WTC11 (cell line): ENCODE results near the gene C1QC.

Experiments used
- ETV6 ChIP-seq: sonication (generic); formaldehyde crosslinking; IDR thresholded peaks from 2 replicates; pipeline ENCODE4 v1.8.1; 2022; ENCODE audit warnings: mild to moderate bottlenecking, missing genetic modification reagents
- MAX ChIP-seq: sonication (generic); formaldehyde crosslinking; IDR thresholded peaks from 2 replicates; pipeline ENCODE4 v1.8.0; 2022; ENCODE audit warnings: mild to moderate bottlenecking, missing genetic modification reagents
- OVOL2 ChIP-seq: fragments of 250-450 bp; sonication (Bioruptor Pico); IDR thresholded peaks from 2 replicates; pipeline ENCODE4 v1.9.0; 2021; ENCODE audit warnings: mild to moderate bottlenecking, borderline replicate concordance
- RORB ChIP-seq: fragments of 250-450 bp; sonication (Bioruptor Pico); IDR thresholded peaks from 2 replicates; pipeline ENCODE4 v1.9.0; 2021; ENCODE audit warnings: mild to moderate bottlenecking
- SP1 ChIP-seq: sonication (generic); formaldehyde crosslinking; conservative IDR thresholded peaks from 2 replicates; pipeline ENCODE4 v1.8.1; 2022; ENCODE audit warnings: missing genetic modification reagents
- ZNF121 ChIP-seq: sonication (generic); formaldehyde crosslinking; IDR thresholded peaks from 2 replicates; pipeline ENCODE4 v1.8.0; 2023; ENCODE audit warnings: missing genetic modification reagents
- ZNF232 ChIP-seq: sonication (generic); formaldehyde crosslinking; IDR thresholded peaks from 2 replicates; pipeline ENCODE4 v1.8.0; 2022; ENCODE audit warnings: mild to moderate bottlenecking, missing genetic modification reagents
- ZNF263 ChIP-seq: sonication (generic); formaldehyde crosslinking; IDR thresholded peaks from 2 replicates; pipeline ENCODE4 v1.8.1; 2022; ENCODE audit warnings: low read depth, mild to moderate bottlenecking, moderate library complexity, missing genetic modification reagents
- TF ChIP-seq, protein P1 (sequence below): sonication (generic); formaldehyde crosslinking; IDR thresholded peaks from 2 replicates; pipeline ENCODE4 v1.8.0; 2022; ENCODE audit warnings: mild to moderate bottlenecking, missing genetic modification reagents
- TF ChIP-seq, protein P2 (sequence below): fragments of 200-600 bp; IDR thresholded peaks from 2 replicates; pipeline ENCODE4 v1.8.0; 2022; ENCODE audit warnings: antibody characterized with exemption
- TF ChIP-seq, protein P3 (sequence below): sonication (generic); formaldehyde crosslinking; conservative IDR thresholded peaks from 2 replicates; pipeline ENCODE4 v1.8.1; 2022; ENCODE audit warnings: mild to moderate bottlenecking, missing genetic modification reagents
- TF ChIP-seq, protein P4 (sequence below): sonication (generic); formaldehyde crosslinking; IDR thresholded peaks from 2 replicates; pipeline ENCODE4 v1.8.1; 2023; ENCODE audit warnings: mild to moderate bottlenecking, missing genetic modification reagents, moderate library complexity
- TF ChIP-seq, protein P5 (sequence below): sonication (generic); formaldehyde crosslinking; IDR thresholded peaks from 2 replicates; pipeline ENCODE4 v1.8.1; 2022; ENCODE audit warnings: low read depth, mild to moderate bottlenecking, moderate library complexity, missing genetic modification reagents, borderline replicate concordance

- TF ChIP-seq SP1 (CRISPR knock-in tag) (no peak), RORB (CRISPR knock-in tag) (no peak), ZNF121 (CRISPR knock-in tag) (no peak), MAX (no peak), OVOL2 (CRISPR knock-in tag) (no peak), ETV6 (CRISPR knock-in tag) (no peak), ZNF232 (CRISPR knock-in tag) (no peak), ZNF263 (CRISPR knock-in tag) (no peak)
- TF ChIP-seq, protein P1, sequence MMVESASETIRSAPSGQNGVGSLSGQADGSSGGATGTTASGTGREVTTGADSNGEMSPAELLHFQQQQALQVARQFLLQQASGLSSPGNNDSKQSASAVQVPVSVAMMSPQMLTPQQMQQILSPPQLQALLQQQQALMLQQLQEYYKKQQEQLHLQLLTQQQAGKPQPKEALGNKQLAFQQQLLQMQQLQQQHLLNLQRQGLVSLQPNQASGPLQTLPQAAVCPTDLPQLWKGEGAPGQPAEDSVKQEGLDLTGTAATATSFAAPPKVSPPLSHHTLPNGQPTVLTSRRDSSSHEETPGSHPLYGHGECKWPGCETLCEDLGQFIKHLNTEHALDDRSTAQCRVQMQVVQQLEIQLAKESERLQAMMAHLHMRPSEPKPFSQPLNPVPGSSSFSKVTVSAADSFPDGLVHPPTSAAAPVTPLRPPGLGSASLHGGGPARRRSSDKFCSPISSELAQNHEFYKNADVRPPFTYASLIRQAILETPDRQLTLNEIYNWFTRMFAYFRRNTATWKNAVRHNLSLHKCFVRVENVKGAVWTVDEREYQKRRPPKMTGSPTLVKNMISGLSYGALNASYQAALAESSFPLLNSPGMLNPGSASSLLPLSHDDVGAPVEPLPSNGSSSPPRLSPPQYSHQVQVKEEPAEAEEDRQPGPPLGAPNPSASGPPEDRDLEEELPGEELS (CRISPR knock-in tag): no peak
- TF ChIP-seq, protein P2, sequence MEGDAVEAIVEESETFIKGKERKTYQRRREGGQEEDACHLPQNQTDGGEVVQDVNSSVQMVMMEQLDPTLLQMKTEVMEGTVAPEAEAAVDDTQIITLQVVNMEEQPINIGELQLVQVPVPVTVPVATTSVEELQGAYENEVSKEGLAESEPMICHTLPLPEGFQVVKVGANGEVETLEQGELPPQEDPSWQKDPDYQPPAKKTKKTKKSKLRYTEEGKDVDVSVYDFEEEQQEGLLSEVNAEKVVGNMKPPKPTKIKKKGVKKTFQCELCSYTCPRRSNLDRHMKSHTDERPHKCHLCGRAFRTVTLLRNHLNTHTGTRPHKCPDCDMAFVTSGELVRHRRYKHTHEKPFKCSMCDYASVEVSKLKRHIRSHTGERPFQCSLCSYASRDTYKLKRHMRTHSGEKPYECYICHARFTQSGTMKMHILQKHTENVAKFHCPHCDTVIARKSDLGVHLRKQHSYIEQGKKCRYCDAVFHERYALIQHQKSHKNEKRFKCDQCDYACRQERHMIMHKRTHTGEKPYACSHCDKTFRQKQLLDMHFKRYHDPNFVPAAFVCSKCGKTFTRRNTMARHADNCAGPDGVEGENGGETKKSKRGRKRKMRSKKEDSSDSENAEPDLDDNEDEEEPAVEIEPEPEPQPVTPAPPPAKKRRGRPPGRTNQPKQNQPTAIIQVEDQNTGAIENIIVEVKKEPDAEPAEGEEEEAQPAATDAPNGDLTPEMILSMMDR: no peak
- TF ChIP-seq, protein P3, sequence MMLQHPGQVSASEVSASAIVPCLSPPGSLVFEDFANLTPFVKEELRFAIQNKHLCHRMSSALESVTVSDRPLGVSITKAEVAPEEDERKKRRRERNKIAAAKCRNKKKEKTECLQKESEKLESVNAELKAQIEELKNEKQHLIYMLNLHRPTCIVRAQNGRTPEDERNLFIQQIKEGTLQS (CRISPR knock-in tag): no peak
- TF ChIP-seq, protein P4, sequence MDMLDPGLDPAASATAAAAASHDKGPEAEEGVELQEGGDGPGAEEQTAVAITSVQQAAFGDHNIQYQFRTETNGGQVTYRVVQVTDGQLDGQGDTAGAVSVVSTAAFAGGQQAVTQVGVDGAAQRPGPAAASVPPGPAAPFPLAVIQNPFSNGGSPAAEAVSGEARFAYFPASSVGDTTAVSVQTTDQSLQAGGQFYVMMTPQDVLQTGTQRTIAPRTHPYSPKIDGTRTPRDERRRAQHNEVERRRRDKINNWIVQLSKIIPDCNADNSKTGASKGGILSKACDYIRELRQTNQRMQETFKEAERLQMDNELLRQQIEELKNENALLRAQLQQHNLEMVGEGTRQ (CRISPR knock-in tag): no peak
- TF ChIP-seq, protein P5, sequence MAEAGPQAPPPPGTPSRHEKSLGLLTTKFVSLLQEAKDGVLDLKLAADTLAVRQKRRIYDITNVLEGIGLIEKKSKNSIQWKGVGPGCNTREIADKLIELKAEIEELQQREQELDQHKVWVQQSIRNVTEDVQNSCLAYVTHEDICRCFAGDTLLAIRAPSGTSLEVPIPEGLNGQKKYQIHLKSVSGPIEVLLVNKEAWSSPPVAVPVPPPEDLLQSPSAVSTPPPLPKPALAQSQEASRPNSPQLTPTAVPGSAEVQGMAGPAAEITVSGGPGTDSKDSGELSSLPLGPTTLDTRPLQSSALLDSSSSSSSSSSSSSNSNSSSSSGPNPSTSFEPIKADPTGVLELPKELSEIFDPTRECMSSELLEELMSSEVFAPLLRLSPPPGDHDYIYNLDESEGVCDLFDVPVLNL: no peak
Observed at GRCh38 chr1:22661880-22662279, 18.4 kb downstream of the C1QC start.
